ENCODE data around the gene CDK2. TPM values are rescaled to one million over a fixed set of nuclear protein-coding genes. Genes with fewer than 3 reads are reported as not detected.

The CDK2 gene
- total and polyA plus RNA-seq, 9 of the 15 experiments (the other 6 are each of a cell fraction or from before 2014, with no cell fraction given), result 17.4 to 213 (median 109) TPM

GRCh38 chr12:55926738-55927587 lies 39.7 kb upstream of the CDK2 start (continued):
- TF ChIP-seq HDAC1 (IDR thresholded peaks at IDR 0.05) (peak; percentile 65 to 76; a peak in 1 of 4 replicates), FUS (optimal IDR thresholded peaks at IDR 0.05; ENCODE audit: low read depth, low read length) (no peak), ZNF184 (CRISPR knock-in tag; IDR thresholded peaks at IDR 0.05) (no peak), TCF7 (IDR thresholded peaks at IDR 0.05; ENCODE audit: borderline replicate concordance) (peak; percentile 36; the same call in 1 of the 2 replicates), NCOA4 (IDR thresholded peaks at IDR 0.05; ENCODE audit: partially characterized antibody) (peak; percentile 51), TFAP4 (CRISPR knock-in tag; IDR thresholded peaks at IDR 0.05; ENCODE audit: borderline replicate concordance) (peak; percentile 51; the same call in 1 of the 2 replicates), ZNF224 (CRISPR knock-in tag; IDR thresholded peaks at IDR 0.05) (no peak), SIN3B (IDR thresholded peaks at IDR 0.05; ENCODE audit: low read depth) (no peak), BRF1 (IDR thresholded peaks at IDR 0.05; ENCODE audit: borderline replicate concordance, extremely low read depth, insufficient read length) (no peak), MLX (CRISPR knock-in tag; conservative IDR thresholded peaks at IDR 0.05) (no peak), ILK (tag; IDR thresholded peaks at IDR 0.05; ENCODE audit: borderline replicate concordance, low read depth) (no peak), YBX1 (IDR thresholded peaks at IDR 0.05) (no peak), CCAR2 (IDR thresholded peaks at IDR 0.05; ENCODE audit: low read depth, low read length) (no peak), ZNF507 (tag; conservative IDR thresholded peaks at IDR 0.05) (no peak), MCM2 (IDR thresholded peaks at IDR 0.05; ENCODE audit: low read depth) (no peak), POU5F1 (IDR thresholded peaks at IDR 0.05; ENCODE audit: borderline replicate concordance, low read depth, low read length, partially characterized antibody) (no peak), PYGO2 (tag; IDR thresholded peaks at IDR 0.05) (no peak), MEF2D (tag; conservative IDR thresholded peaks at IDR 0.05; ENCODE audit: low read depth) (no peak), ZNF282 (CRISPR knock-in tag; IDR thresholded peaks at IDR 0.05) (no peak), CREM (IDR thresholded peaks at IDR 0.05; ENCODE audit: low read depth) (peak; percentile 55; the same call in 1 of the 2 replicates), SMAD2 (IDR thresholded peaks at IDR 0.05; ENCODE audit: low read depth, low read length) (no peak), NR2C1 (IDR thresholded peaks at IDR 0.05) (peak; percentile 73), NR2C1 (tag; IDR thresholded peaks at IDR 0.05) (peak; percentile 79; the same call in 1 of the 2 replicates), PHB2 (IDR thresholded peaks at IDR 0.05; ENCODE audit: low read depth) (peak; percentile 50; the same call in 1 of the 2 replicates), STAT6 (CRISPR knock-in tag; IDR thresholded peaks at IDR 0.05) (no peak)
